MCF 10A (cell line): Measurements from ENCODE around the gene ZBTB21. TPM values are rescaled to one million over a fixed set of nuclear protein-coding genes. Genes with fewer than 3 reads are reported as not detected.

Experiments
- BruUV-seq: library from RNA; stranded (reverse); fragments of 400-500 nt; replicated peaks from 2 replicates; lab custom pipeline; 2021; lab: Mats Ljungman, UMichigan
- CTCF ChIA-PET: fragments of 300-600 bp; sonication (Branson Sonifier 250); formaldehyde crosslinking; extraction: SDS; loops from one replicate; lab custom pipeline; 2021; ENCODE audit warnings: antibody characterized with exemption, inconsistent platforms; lab: Yijun Ruan, JAX
- POLR2A ChIA-PET: fragments of 300-600, 350-650 bp; sonication (Branson Sonifier 250); formaldehyde crosslinking; extraction: SDS; loops from one replicate; lab custom pipeline; 2020; ENCODE audit warnings: antibody characterized with exemption, inconsistent platforms; lab: Yijun Ruan, JAX
- DNase-seq: peaks from one replicate; pipeline ENCODE4 v3.0.0-alpha.2; 2018; ENCODE audit not compliant: unreplicated experiment
- H3K27ac Mint-ChIP-seq: one replicate; pipeline ENCODE4 v1.8.0; 2022; ENCODE audit warnings: mild to moderate bottlenecking, low read depth, mixed read lengths; ENCODE audit not compliant: unreplicated experiment
- H3K27me3 Mint-ChIP-seq: one replicate; pipeline ENCODE4 v1.8.0; 2022; ENCODE audit warnings: mixed read lengths; ENCODE audit not compliant: insufficient read depth, unreplicated experiment
- H3K36me3 Mint-ChIP-seq: one replicate; pipeline ENCODE4 v1.8.0; 2022; ENCODE audit warnings: mild to moderate bottlenecking, moderate library complexity, mixed read lengths; ENCODE audit not compliant: insufficient read depth, unreplicated experiment
- H3K4me1 Mint-ChIP-seq: one replicate; pipeline ENCODE4 v1.8.0; 2022; ENCODE audit warnings: mixed read lengths; ENCODE audit not compliant: insufficient read depth, unreplicated experiment
- H3K4me3 Mint-ChIP-seq: one replicate; pipeline ENCODE4 v1.8.0; 2022; ENCODE audit warnings: mild to moderate bottlenecking, moderate library complexity, mixed read lengths; ENCODE audit not compliant: unreplicated experiment
- H3K9me3 Mint-ChIP-seq: one replicate; pipeline ENCODE4 v1.8.0; 2022; ENCODE audit warnings: mixed read lengths; ENCODE audit not compliant: unreplicated experiment
- CTCF ChIP-seq: fragments of 200-600 bp; IDR thresholded peaks from one replicate; pipeline ENCODE4 v1.8.0; 2022; ENCODE audit warnings: antibody characterized with exemption, mild to moderate bottlenecking; ENCODE audit not compliant: unreplicated experiment
- intact Hi-C: fragments of 100-400 bp; cut with micrococcal nuclease; formaldehyde crosslinking; loops from 2 replicates; pipeline ENCODE4 v1.14.1; 2022
- total RNA-seq: library from RNA; stranded (reverse); gene quantifications from 2 replicates; pipeline ENCODE4 v1.2.3, GENCODE V29; 2022

Gene ZBTB21
- total RNA-seq, 1 experiment from 2014 or later, result 27.3 TPM

- BruUV-seq, result no TSS peak
- Mint-ChIP-seq H3K4me1 (no peaks in the 10 kb centered on the region), H3K27ac (no peak overlapping the region), H3K9me3 (peaks cover 10% of the 10 kb centered on the region), H3K36me3 (peaks cover 12% of the 10 kb centered on the region), H3K4me3 (no peak overlapping the region), H3K27me3 (no peaks in the 10 kb centered on the region)
- no peak for DNase-seq
- TF ChIP-seq CTCF, result no peak
- ChIA-PET POLR2A (interaction anchor here (1.2 to 1.4 kb wide), 2 partner anchors 8 to 17 kb away, joined by 3 to 4 read pairs; no protein-coding TSS in a partner anchor), CTCF (interaction anchor here (1.1 kb wide), 1 partner anchor 22 kb away, joined by 4 read pairs; no protein-coding TSS in a partner anchor)
- intact Hi-C loops, result no loop called here
Observed at GRCh38 chr21:41940431-41940830, 69.7 kb downstream of the ZBTB21 start.

- intact Hi-C loops, result no loop called here
- no peak overlapping the region for H3K27ac Mint-ChIP-seq
- H3K9me3 Mint-ChIP-seq, result peaks cover 1% of the 10 kb centered on the region
- H3K4me3 Mint-ChIP-seq, result no peak overlapping the region
- DNase-seq, result no peak
- ChIA-PET CTCF (interaction anchor here (1.1 kb wide), 1 partner anchor 21 kb away, joined by 4 read pairs; no protein-coding TSS in a partner anchor), POLR2A (interaction anchor here (1.4 kb wide), 1 partner anchor 9 kb away, joined by 4 read pairs; no protein-coding TSS in a partner anchor)
- no peaks in the 10 kb centered on the region for H3K27me3 Mint-ChIP-seq
- TF ChIP-seq CTCF, result no peak
- no TSS peak for BruUV-seq
- H3K4me1 Mint-ChIP-seq, result no peaks in the 10 kb centered on the region
- peaks cover 17% of the 10 kb centered on the region for H3K36me3 Mint-ChIP-seq
Observed at GRCh38 chr21:41939391-41939790, 70.8 kb downstream of the ZBTB21 start.

Other genes with a start within 250 kb of the ZBTB21 start
- 14.0 and 22.3 TPM in 2 replicates for gene RIPK4, start 243.3 kb downstream of the ZBTB21 start, total RNA-seq
- 5.2 and 5.7 TPM in 2 replicates for gene PRDM15, start 131.0 kb downstream of the ZBTB21 start, total RNA-seq
- 25.0 and 25.1 TPM in 2 replicates for gene C2CD2, start 56.3 kb downstream of the ZBTB21 start, total RNA-seq
- gene UMODL1, start 61.0 kb upstream of the ZBTB21 start, total RNA-seq, result not detected in 2 replicates
- gene ABCG1, start 208.8 kb upstream of the ZBTB21 start, total RNA-seq, result 25.5 and 28.7 TPM in 2 replicates